Measurements from ENCODE around the gene SOD1. TPM values are rescaled to one million over a fixed set of nuclear protein-coding genes. Genes with fewer than 3 reads are reported as not detected.

Gene SOD1
- total RNA-seq, 1 experiment from 2014 or later: 239 TPM

DNA sequence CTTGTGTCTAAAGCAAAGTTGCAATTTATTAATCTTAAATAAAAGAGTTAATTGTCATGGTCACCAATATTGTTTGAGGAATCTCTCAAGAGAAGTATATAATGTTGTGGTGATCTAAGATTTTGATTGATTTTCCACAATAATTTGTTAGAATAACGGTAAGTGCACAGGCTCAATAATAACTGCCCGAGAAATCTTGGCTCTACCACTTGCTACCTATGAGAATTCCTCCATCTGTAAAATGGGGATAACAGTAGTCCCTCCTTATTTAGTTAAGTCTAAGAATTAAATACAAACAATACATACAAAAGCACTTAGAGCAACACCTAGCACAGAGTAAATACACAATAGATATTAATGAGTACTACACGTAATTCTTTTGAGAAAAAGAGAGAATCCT lies 53.6 kb downstream of the SOD1 start:
- H3K27me3 Mint-ChIP-seq (ENCODE audit: insufficient read depth, unreplicated experiment): no peaks in the 10 kb centered on the region
- POLR2A ChIA-PET: no interaction called here
- intact Hi-C loops (cut with micrococcal nuclease): no loop called here

DNA sequence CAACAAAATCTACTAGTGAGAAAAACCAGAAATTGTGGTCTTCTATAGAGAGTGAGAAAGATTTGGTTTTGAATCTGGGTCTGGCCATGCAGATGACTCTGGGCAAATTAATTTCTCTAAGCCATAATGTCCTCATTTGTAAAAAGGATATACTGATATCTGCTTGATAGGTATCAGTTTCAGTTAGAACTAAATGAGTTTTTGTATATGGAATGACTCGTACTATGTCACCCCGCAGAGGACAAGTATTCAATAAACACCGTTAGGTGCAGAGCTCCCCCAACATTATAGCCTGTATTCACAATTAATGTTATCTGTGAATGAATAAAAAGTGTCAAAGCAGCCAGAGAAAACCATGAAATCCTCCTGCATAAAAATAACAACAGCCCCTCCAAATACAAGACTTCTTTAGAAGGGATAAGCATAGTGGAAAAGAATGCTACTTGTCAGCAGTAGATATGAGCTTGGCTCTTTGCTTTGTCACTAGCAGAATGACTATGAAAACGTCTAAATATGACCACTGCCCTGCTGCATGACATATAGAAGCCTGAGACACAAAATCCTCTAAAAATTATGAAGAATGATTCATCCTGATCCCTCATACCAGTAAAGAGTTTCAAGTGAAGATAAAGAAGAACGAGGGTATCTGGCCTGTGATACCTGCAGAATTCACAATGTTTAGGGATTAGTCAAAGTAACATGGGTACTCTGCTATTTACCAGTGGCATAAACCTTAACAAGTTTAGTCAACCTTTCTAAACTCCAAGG lies 54.7 kb downstream of the SOD1 start:
- ChIA-PET CTCF (no interaction called here), POLR2A (interaction anchor here (0.6 kb wide), 2 partner anchors 11 to 439 kb away, joined by 3 to 5 read pairs; no protein-coding TSS in a partner anchor)
- H3K9me3 Mint-ChIP-seq (ENCODE audit: unreplicated experiment): no peaks in the 10 kb centered on the region
- H3K27me3 Mint-ChIP-seq (ENCODE audit: insufficient read depth, unreplicated experiment): no peaks in the 10 kb centered on the region
- intact Hi-C loops (cut with micrococcal nuclease): no loop called here
- no peak overlapping the region for H3K4me3 Mint-ChIP-seq (ENCODE audit: unreplicated experiment)
- TF ChIP-seq, protein P1, sequence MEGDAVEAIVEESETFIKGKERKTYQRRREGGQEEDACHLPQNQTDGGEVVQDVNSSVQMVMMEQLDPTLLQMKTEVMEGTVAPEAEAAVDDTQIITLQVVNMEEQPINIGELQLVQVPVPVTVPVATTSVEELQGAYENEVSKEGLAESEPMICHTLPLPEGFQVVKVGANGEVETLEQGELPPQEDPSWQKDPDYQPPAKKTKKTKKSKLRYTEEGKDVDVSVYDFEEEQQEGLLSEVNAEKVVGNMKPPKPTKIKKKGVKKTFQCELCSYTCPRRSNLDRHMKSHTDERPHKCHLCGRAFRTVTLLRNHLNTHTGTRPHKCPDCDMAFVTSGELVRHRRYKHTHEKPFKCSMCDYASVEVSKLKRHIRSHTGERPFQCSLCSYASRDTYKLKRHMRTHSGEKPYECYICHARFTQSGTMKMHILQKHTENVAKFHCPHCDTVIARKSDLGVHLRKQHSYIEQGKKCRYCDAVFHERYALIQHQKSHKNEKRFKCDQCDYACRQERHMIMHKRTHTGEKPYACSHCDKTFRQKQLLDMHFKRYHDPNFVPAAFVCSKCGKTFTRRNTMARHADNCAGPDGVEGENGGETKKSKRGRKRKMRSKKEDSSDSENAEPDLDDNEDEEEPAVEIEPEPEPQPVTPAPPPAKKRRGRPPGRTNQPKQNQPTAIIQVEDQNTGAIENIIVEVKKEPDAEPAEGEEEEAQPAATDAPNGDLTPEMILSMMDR (IDR thresholded peaks at IDR 0.05; ENCODE audit: unreplicated experiment): no peak
- peaks cover 32% of the 10 kb centered on the region for H3K4me1 Mint-ChIP-seq (ENCODE audit: insufficient read depth, unreplicated experiment)
- DNase-seq (ENCODE audit: unreplicated experiment): no peak
- peaks cover 9% of the 10 kb centered on the region for H3K36me3 Mint-ChIP-seq (ENCODE audit: insufficient read depth, unreplicated experiment)
- peak overlapping the region; percentile 68 for H3K27ac Mint-ChIP-seq (ENCODE audit: low read depth, unreplicated experiment)
- no TSS peak for BruUV-seq (replicated peaks)

More for the DNA sequence above, 53.6 kb downstream of the SOD1 start:
- H3K27ac Mint-ChIP-seq (ENCODE audit: low read depth, unreplicated experiment): no peak overlapping the region
- no TSS peak for BruUV-seq (replicated peaks)
- no peaks in the 10 kb centered on the region for H3K9me3 Mint-ChIP-seq (ENCODE audit: unreplicated experiment)
- H3K4me3 Mint-ChIP-seq (ENCODE audit: unreplicated experiment): no peak overlapping the region
- peaks cover 38% of the 10 kb centered on the region for H3K4me1 Mint-ChIP-seq (ENCODE audit: insufficient read depth, unreplicated experiment)
- DNase-seq (ENCODE audit: unreplicated experiment): no peak
- peaks cover 4% of the 10 kb centered on the region for H3K36me3 Mint-ChIP-seq (ENCODE audit: insufficient read depth, unreplicated experiment)
- TF ChIP-seq, protein P1 (IDR thresholded peaks at IDR 0.05; ENCODE audit: unreplicated experiment): no peak
- CTCF ChIA-PET: no interaction called here

DNA sequence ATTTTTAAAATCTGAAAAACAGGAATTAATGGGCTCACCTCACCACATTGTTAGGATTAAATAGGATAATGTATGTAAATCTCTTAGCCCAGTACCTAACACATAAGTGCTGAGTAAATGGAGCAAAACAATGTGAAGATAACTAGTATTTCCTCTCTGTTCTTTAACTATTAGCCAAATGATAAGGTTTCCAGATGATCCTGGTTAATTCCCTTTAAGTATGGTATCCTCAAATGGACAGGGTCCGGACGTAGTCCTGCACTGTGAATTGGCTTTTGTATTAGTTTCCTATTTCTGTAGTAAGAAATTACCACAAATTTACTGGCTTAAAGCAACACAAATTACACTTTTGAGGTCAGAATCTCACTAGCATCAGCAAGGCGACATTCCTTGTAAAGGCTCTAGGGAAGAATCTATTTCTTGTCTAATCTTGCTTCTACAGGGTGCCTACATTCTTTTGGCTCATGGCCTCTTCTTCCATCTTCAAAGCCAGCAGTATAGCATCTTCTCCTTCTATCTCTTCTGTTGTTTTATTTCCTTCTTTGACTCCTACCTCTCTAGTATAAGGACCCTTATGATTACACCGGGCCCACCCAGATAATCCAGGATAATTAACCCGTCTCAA lies 55.4 kb downstream of the SOD1 start:
- TF ChIP-seq, protein P1 (IDR thresholded peaks at IDR 0.05; ENCODE audit: unreplicated experiment): no peak
- no peak overlapping the region for H3K4me3 Mint-ChIP-seq (ENCODE audit: unreplicated experiment)
- DNase-seq (ENCODE audit: unreplicated experiment): no peak
- intact Hi-C loops (cut with micrococcal nuclease): no loop called here
- no TSS peak for BruUV-seq (replicated peaks)
- peak overlapping the region; percentile 68 for H3K27ac Mint-ChIP-seq (ENCODE audit: low read depth, unreplicated experiment)
- ChIA-PET CTCF (no interaction called here), POLR2A (interaction anchor here (0.6 to 1.5 kb wide), 3 partner anchors 10 to 440 kb away, joined by 3 to 5 read pairs (median 3); no protein-coding TSS in a partner anchor)
- H3K36me3 Mint-ChIP-seq (ENCODE audit: insufficient read depth, unreplicated experiment): peaks cover 9% of the 10 kb centered on the region
- no peaks in the 10 kb centered on the region for H3K27me3 Mint-ChIP-seq (ENCODE audit: insufficient read depth, unreplicated experiment)
- H3K4me1 Mint-ChIP-seq (ENCODE audit: insufficient read depth, unreplicated experiment): peaks cover 26% of the 10 kb centered on the region
- H3K9me3 Mint-ChIP-seq (ENCODE audit: unreplicated experiment): no peaks in the 10 kb centered on the region

DNA sequence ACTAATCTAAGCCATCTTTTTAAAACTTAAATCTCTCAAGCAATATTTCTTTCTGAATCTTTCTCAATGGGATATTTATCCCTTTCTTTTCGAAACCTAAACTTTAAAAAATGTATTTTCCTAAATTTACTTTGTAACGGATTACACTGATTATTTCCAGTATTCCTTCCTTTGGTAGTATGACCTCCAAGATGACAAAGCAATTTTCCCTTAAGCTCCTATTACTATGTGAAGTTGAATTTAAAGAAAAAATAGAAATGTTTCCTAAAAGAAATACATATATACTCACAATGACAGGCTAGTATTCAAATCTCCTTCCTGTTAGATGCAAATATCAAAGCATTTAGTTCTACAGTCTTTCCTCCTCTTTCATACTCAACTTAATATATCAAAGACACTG lies 56.6 kb downstream of the SOD1 start:
- ChIA-PET POLR2A (interaction anchor here (1.5 kb wide), 1 partner anchor 15 kb away, joined by 3 read pairs; no protein-coding TSS in a partner anchor), CTCF (interaction anchor here (1.0 kb wide), 1 partner anchor 15 kb away, joined by 3 read pairs; no protein-coding TSS in a partner anchor)
- Mint-ChIP-seq H3K36me3 (ENCODE audit: insufficient read depth, unreplicated experiment) (peaks cover 9% of the 10 kb centered on the region), H3K27ac (ENCODE audit: low read depth, unreplicated experiment) (no peak overlapping the region), H3K27me3 (ENCODE audit: insufficient read depth, unreplicated experiment) (no peaks in the 10 kb centered on the region), H3K4me1 (ENCODE audit: insufficient read depth, unreplicated experiment) (peaks cover 23% of the 10 kb centered on the region), H3K9me3 (ENCODE audit: unreplicated experiment) (no peaks in the 10 kb centered on the region), H3K4me3 (ENCODE audit: unreplicated experiment) (no peak overlapping the region)
- TF ChIP-seq, protein P1 (IDR thresholded peaks at IDR 0.05; ENCODE audit: unreplicated experiment): no peak
- BruUV-seq (replicated peaks): no TSS peak
- no peak for DNase-seq (ENCODE audit: unreplicated experiment)
- intact Hi-C loops (cut with micrococcal nuclease): no loop called here

All from MCF 10A (cell line).